Adrenal gland (tissue), 12 donors: ENCODE data around the gene SRGAP3. TPM values are rescaled to one million over a fixed set of nuclear protein-coding genes. Genes with fewer than 3 reads are reported as not detected.

Experiments
- DNase-seq, 7 donors: peaks; one replicate each; pipeline ENCODE4 v3.0.0-alpha.2; 2019 to 2020
- H3K27ac ChIP-seq, 5 donors: fragments of 200-600 bp; sonication (generic) in 4 of 5; 1 replicate in 3 of 5; 2 replicates in 2 of 5; pipeline versions ENCODE4 v1.5.1 to v1.8.0; 2016 to 2020; ENCODE audit warnings: mild to moderate bottlenecking in 1 of 5
- H3K27me3 ChIP-seq: fragments of 200-600 bp; 2 replicates; pipeline ENCODE4 v1.8.0; 2021
- H3K36me3 ChIP-seq, 2 donors: fragments of 200-600 bp; replicated peaks in 1 of 2; 1 replicate in 1 of 2; 2 replicates in 1 of 2; pipeline versions ENCODE4 v1.5.1 to v1.8.0; 2018 to 2022
- H3K4me1 ChIP-seq, 2 donors: fragments of 200-600 bp; replicated peaks in 1 of 2; 1 replicate in 1 of 2; 2 replicates in 1 of 2; pipeline versions ENCODE4 v1.5.1 to v1.8.0; 2018 to 2021
- H3K4me3 ChIP-seq, 4 donors: fragments of 200-600 bp; sonication (generic) in 3 of 4; one replicate each; pipeline ENCODE4 v1.5.1; 2016 to 2018
- H3K9me3 ChIP-seq, 3 donors: fragments of 200-600 bp; sonication (generic) in 1 of 3; replicated peaks in 1 of 3; 1 replicate in 2 of 3; 2 replicates in 1 of 3; pipeline versions ENCODE4 v1.5.1 to v1.8.0; 2016 to 2021
- POLR2A ChIP-seq, 2 donors: fragments of 450-650 bp; IDR thresholded peaks; one replicate each; pipeline ENCODE4 v1.6.1; 2017; ENCODE audit warnings: antibody characterized with exemption in 2 of 2, mild to moderate bottlenecking in 2 of 2, moderate library complexity in 1 of 2
- WGBS, 4 donors: extraction: QIAGEN DNeasy Blood & Tissue Kit in 2 of 4; methylation state at CpG; one replicate each; pipeline versions ENCODE4 v1.1.5 to v1.1.7; 2013 to 2017; 5-methylcytosine and 5-hydroxymethylcytosine counted together
- intact Hi-C, 2 donors: fragments of 100-400 bp; cut with DNase I; formaldehyde crosslinking; loops; one replicate each; pipeline versions ENCODE4 v1.14.1 to v1.15.0; 2022 to 2023
- polyA plus RNA-seq, 3 donors: library from polyadenylated mRNA; stranded (reverse); fragments of 200-250 nt in 2 of 3; fragments of 350-450 nt in 1 of 3; fragmentation: Illumina TruSeq in 1 of 3; extraction: RNeasy Lipid Tissue Mini Kit (QIAGEN cat#74804) in 1 of 3; gene quantifications; one replicate each; pipeline ENCODE4 v1.2.3, GENCODE V29; 2013 to 2014
- total RNA-seq, 9 donors: library from RNA; depleted of rRNA in 4 of 9; stranded (reverse); fragments of >200 nt in 4 of 9; fragments of 120-200 nt in 1 of 9; fragmentation: NEBNext Ultra II Directional in 1 of 9; extraction: Animal tissue kit (Norgen Biotek cat#: 25700) in 1 of 9; gene quantifications; one replicate each; pipeline versions ENCODE4 v1.1.0 to v1.2.4, GENCODE V29; 2013 to 2023
- TF ChIP-seq, protein P1 (sequence below), 6 experiments: fragments of 450-650 bp in 4 of 6; fragments of 200-600 bp in 2 of 6; sonication (generic) in 1 of 6; IDR thresholded peaks; 1 replicate in 5 of 6; 2 replicates in 1 of 6; pipeline versions ENCODE4 v1.5.1 to v1.8.0; 2016 to 2021; ENCODE audit warnings: antibody characterized with exemption in 6 of 6, mild to moderate bottlenecking in 2 of 6, moderate library complexity in 1 of 6
- donor health status: healthy with polysubstance abuse.
- donor health status: Bipolar disorder and iron deficiency.
- donor health status: DM: yes; HTN: yes; CAD: no.
- donor health status: DM: no; HTN: no; CAD: no.
- donor health status: DM: no; HTN: no; CAD: no.
- donor health status: DM: yes; HTN: yes; CAD: no.

Gene SRGAP3
- total and polyA plus RNA-seq, 12 donors: 3.3 to 35.0 (median 17.8) TPM

DNA sequence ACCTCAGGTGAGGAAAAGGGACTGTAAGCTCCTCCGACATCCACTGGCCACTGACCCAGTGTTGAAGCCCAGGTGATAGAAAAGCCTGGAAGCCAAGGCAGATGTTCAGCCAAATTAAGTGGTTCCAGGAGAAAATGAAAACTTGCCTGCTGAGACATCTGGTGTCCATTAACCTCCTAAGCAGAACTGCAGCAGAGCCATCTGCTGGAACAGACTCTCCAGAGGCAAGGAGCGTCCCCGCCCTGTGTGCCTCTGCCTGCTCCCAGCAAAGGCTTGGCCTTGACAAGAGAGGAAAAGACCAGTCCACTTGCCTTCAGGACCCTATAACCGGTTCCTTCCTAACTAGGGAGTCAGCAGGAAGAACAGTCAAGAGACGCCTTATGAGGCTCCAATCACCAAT lies 48.2 kb downstream of the SRGAP3 start:
- intact Hi-C loops: no loop called here
- WGBS, 4 donors: 81 to 100% (median 89%) methylated on average over 1 to 5 of the region's 5 CpGs
- Histone ChIP-seq H3K27me3 (no peaks in the 10 kb centered on the region), H3K36me3 (no peaks in the 10 kb centered on the region), H3K4me3 (no peak overlapping the region), H3K27ac (no peak overlapping the region), H3K4me1 (peaks cover 8 to 15% of the 10 kb centered on the region in 2 donors), H3K9me3 (no peaks in the 10 kb centered on the region)
- DNase-seq: peak in 1 of 7 donors; percentile 61
- no peak for TF ChIP-seq POLR2A (IDR thresholded peaks at IDR 0.05)
- TF ChIP-seq, protein P1, sequence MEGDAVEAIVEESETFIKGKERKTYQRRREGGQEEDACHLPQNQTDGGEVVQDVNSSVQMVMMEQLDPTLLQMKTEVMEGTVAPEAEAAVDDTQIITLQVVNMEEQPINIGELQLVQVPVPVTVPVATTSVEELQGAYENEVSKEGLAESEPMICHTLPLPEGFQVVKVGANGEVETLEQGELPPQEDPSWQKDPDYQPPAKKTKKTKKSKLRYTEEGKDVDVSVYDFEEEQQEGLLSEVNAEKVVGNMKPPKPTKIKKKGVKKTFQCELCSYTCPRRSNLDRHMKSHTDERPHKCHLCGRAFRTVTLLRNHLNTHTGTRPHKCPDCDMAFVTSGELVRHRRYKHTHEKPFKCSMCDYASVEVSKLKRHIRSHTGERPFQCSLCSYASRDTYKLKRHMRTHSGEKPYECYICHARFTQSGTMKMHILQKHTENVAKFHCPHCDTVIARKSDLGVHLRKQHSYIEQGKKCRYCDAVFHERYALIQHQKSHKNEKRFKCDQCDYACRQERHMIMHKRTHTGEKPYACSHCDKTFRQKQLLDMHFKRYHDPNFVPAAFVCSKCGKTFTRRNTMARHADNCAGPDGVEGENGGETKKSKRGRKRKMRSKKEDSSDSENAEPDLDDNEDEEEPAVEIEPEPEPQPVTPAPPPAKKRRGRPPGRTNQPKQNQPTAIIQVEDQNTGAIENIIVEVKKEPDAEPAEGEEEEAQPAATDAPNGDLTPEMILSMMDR (IDR thresholded peaks at IDR 0.05): no peak

DNA sequence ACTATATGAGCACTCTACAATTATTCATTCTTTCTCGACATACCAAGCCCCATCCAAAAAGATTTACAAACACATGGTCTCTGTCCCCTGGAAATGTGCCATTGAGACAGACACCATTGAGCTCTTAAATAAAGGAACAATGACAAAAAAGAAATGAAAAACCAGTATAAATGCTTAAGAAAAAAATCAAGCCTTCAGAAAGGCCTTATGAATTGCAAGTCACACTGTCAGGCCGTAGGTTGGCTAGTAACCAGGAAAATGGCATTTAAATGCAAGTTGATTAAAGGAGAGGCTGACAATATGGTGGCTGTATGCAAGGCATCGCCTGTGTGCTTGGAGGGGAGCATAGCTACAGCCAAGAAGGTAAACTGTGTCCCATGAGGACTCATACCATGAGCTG lies 49.7 kb downstream of the SRGAP3 start:
- intact Hi-C loops: no loop called here
- H3K9me3 ChIP-seq: no peaks in the 10 kb centered on the region
- no peak overlapping the region for H3K4me3 ChIP-seq
- H3K4me1 ChIP-seq: peaks cover 8 to 13% of the 10 kb centered on the region in 2 donors
- H3K27ac ChIP-seq: no peak overlapping the region
- H3K36me3 ChIP-seq: no peaks in the 10 kb centered on the region
- DNase-seq: no peak
- TF ChIP-seq POLR2A (IDR thresholded peaks at IDR 0.05): no peak
- TF ChIP-seq, protein P1 (IDR thresholded peaks at IDR 0.05): no peak
- H3K27me3 ChIP-seq: no peaks in the 10 kb centered on the region
- 61 to 81% (median 78%) methylated on average over 3 of the region's 3 CpGs for WGBS, 4 donors

DNA sequence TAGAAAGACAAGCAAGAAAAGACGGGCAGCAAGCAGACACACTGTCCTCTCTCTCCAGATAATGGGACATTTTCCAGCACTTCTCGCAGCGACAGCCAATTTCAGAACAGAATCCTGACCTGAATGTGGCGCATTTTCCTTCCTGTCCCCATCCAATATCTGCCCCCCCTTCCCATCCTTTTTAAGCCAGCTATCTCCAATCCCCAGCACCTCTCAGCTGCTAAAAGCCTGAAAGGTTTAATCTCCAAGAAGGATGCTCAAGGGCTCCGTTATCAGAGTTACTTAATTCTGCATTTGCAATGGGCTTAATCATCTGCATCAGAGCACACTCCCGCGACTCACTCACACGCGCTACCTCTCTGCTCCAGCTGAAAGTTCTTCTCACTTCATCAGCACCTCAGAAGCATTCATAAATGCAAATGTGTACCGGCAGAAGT lies 50.5 kb downstream of the SRGAP3 start:
- DNase-seq: no peak
- WGBS, 4 donors: 60 to 87% (median 75%) methylated on average over 10 of the region's 10 CpGs
- no peaks in the 10 kb centered on the region for H3K9me3 ChIP-seq
- H3K27ac ChIP-seq: peak overlapping the region in 1 of 5 donors; percentile 49
- H3K36me3 ChIP-seq: no peaks in the 10 kb centered on the region
- no peaks in the 10 kb centered on the region for H3K27me3 ChIP-seq
- no peak for TF ChIP-seq POLR2A (IDR thresholded peaks at IDR 0.05)
- TF ChIP-seq, protein P1 (IDR thresholded peaks at IDR 0.05): no peak
- peaks cover 0 to 5% of the 10 kb centered on the region in 2 donors for H3K4me1 ChIP-seq
- intact Hi-C loops: no loop called here
- H3K4me3 ChIP-seq: no peak overlapping the region

DNA sequence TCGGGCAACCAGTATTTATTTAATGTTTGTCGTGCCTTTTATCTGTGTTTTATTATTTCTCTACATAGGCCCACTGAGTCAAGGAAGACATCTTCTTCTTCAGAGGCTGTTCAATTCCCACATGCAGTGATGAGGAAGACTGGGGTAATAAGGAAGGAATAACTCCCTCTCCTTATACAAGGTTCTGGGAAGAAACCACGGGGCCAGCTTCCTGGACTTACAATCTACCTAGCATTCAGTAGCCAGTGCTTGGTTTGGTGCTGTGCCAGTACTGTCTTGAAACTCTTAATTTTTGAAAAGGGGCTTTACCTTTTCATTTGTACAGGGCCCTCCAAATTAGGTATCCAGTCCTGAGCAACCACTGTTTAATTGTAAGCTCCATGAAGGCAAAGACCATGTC lies 51.2 kb downstream of the SRGAP3 start:
- Histone ChIP-seq H3K27ac (peak overlapping the region in 1 of 5 donors; percentile 49), H3K27me3 (no peaks in the 10 kb centered on the region), H3K4me3 (no peak overlapping the region), H3K9me3 (no peaks in the 10 kb centered on the region), H3K36me3 (no peaks in the 10 kb centered on the region), H3K4me1 (no peaks in the 10 kb centered on the region)
- intact Hi-C loops: no loop called here
- DNase-seq: no peak
- no peak for TF ChIP-seq POLR2A (IDR thresholded peaks at IDR 0.05)
- TF ChIP-seq, protein P1 (IDR thresholded peaks at IDR 0.05): no peak
- 50 to 95% (median 88%) methylated on average over 3 of the region's 3 CpGs for WGBS, 4 donors
